HEK293 (cell line): Measurements from ENCODE around the gene HAT1.
A peak's percentile ranks its signal among the peaks of the same experiment; 100 is the strongest.

Experiments used
- CTCF ChIA-PET: fragments of 350-600 bp; formaldehyde crosslinking; extraction: SDS; loops from one replicate; lab custom pipeline; 2021; ENCODE audit warnings: antibody characterized with exemption; lab: Yijun Ruan, JAX
- POLR2A ChIA-PET: fragments of 300-600 bp; formaldehyde crosslinking; extraction: SDS; loops from one replicate; lab custom pipeline; 2020; ENCODE audit warnings: antibody characterized with exemption, inconsistent platforms; lab: Yijun Ruan, JAX
- H3K27ac ChIP-seq: fragments of 200-500 bp; sonication (Bioruptor generic); 2 replicates; pipeline ENCODE4 v1.5.1; 2014; ENCODE audit warnings: low read depth, low read length, control low read depth, inconsistent platforms; ENCODE audit errors: extremely low read depth
- H3K36me3 ChIP-seq, 2 experiments: fragments of 200-500 bp in 1 of 2; sonication (Bioruptor generic) in 1 of 2; 1 replicate in 1 of 2; 2 replicates in 1 of 2; pipeline ENCODE4 v1.5.1; 2014 to 2017; ENCODE audit warnings: inconsistent platforms in 2 of 2, low read length in 2 of 2; ENCODE audit not compliant: control insufficient read depth in 2 of 2, insufficient read depth in 1 of 2
- H3K4me1 ChIP-seq: fragments of 200-500 bp; sonication (Bioruptor generic); 2 replicates; pipeline ENCODE4 v1.5.1; 2014; ENCODE audit warnings: mild to moderate bottlenecking, low read length, inconsistent platforms; ENCODE audit not compliant: control insufficient read depth, insufficient read depth
- H3K4me3 ChIP-seq: 2 replicates; pipeline ENCODE4 v1.5.1; 2011; ENCODE audit warnings: low read depth, mild to moderate bottlenecking, control low read depth, low read length, moderate library complexity
- H3K9me3 ChIP-seq: fragments of 200-500 bp; sonication (Bioruptor generic); 2 replicates; pipeline ENCODE4 v1.5.1; 2014; ENCODE audit warnings: low read depth, low read length, inconsistent platforms; ENCODE audit not compliant: control insufficient read depth, insufficient read depth
- GLI2 ChIP-seq: fragments of 450-650 bp; formaldehyde crosslinking; IDR thresholded peaks from 2 replicates; pipeline ENCODE4; 2017; ENCODE audit warnings: missing biosample characterization, missing genetic modification characterization, low read depth, borderline replicate concordance
- PRDM1 ChIP-seq: fragments of 450-650 bp; formaldehyde crosslinking; IDR thresholded peaks from 2 replicates; pipeline ENCODE4; 2016; ENCODE audit warnings: missing biosample characterization, missing genetic modification characterization
- SP7 ChIP-seq: fragments of 450-650 bp; formaldehyde crosslinking; IDR thresholded peaks from 2 replicates; pipeline ENCODE4 v1.5.1; 2016; ENCODE audit warnings: missing biosample characterization, missing genetic modification characterization
- ZBTB21 ChIP-seq: fragments of 450-650 bp; formaldehyde crosslinking; IDR thresholded peaks from 2 replicates; pipeline ENCODE4 v1.5.1; 2017; ENCODE audit warnings: missing biosample characterization, missing genetic modification characterization
- ZNF121 ChIP-seq: fragments of 450-650 bp; formaldehyde crosslinking; IDR thresholded peaks from 2 replicates; pipeline ENCODE4 v1.5.1; 2016; ENCODE audit warnings: missing biosample characterization, missing genetic modification characterization
- ZNF138 ChIP-seq: fragments of 450-650 bp; formaldehyde crosslinking; IDR thresholded peaks from 2 replicates; pipeline ENCODE4 v1.5.1; 2016; ENCODE audit warnings: missing biosample characterization, missing genetic modification characterization, borderline replicate concordance
- ZNF146 ChIP-seq: fragments of 450-650 bp; formaldehyde crosslinking; IDR thresholded peaks from 2 replicates; pipeline ENCODE4 v1.5.1; 2016; ENCODE audit warnings: missing biosample characterization, missing genetic modification characterization
- ZNF19 ChIP-seq: fragments of 450-650 bp; formaldehyde crosslinking; IDR thresholded peaks from 2 replicates; pipeline ENCODE4; 2016; ENCODE audit warnings: missing biosample characterization, missing genetic modification characterization, low read depth
- ZNF292 ChIP-seq: fragments of 450-650 bp; formaldehyde crosslinking; IDR thresholded peaks from 2 replicates; pipeline ENCODE4 v1.5.1; 2016; ENCODE audit warnings: low read depth, missing biosample characterization, missing genetic modification characterization, borderline replicate concordance
- ZNF324 ChIP-seq: fragments of 450-650 bp; formaldehyde crosslinking; IDR thresholded peaks from 2 replicates; pipeline ENCODE4 v1.5.1; 2016; ENCODE audit warnings: missing biosample characterization, missing genetic modification characterization
- ZNF335 ChIP-seq: fragments of 450-650 bp; formaldehyde crosslinking; conservative IDR thresholded peaks from 2 replicates; pipeline ENCODE4 v1.5.1; 2016; ENCODE audit warnings: missing biosample characterization, missing genetic modification characterization
- ZNF433 ChIP-seq: fragments of 450-650 bp; formaldehyde crosslinking; IDR thresholded peaks from 2 replicates; pipeline ENCODE4 v1.5.1; 2016; ENCODE audit warnings: missing biosample characterization, missing genetic modification characterization, low read depth
- ZNF561 ChIP-seq: fragments of 450-650 bp; IDR thresholded peaks from 2 replicates; pipeline ENCODE4 v1.5.1; 2018; ENCODE audit warnings: missing biosample characterization, missing genetic modification characterization, borderline replicate concordance
- ZNF629 ChIP-seq: fragments of 450-650 bp; formaldehyde crosslinking; IDR thresholded peaks from 2 replicates; pipeline ENCODE4 v1.5.1; 2017; ENCODE audit warnings: missing biosample characterization, missing genetic modification characterization
- ZNF654 ChIP-seq: fragments of 450-650 bp; formaldehyde crosslinking; IDR thresholded peaks from 2 replicates; pipeline ENCODE4 v1.5.1; 2016; ENCODE audit warnings: low read depth, missing biosample characterization, missing genetic modification characterization
- ZNF677 ChIP-seq: fragments of 450-650 bp; IDR thresholded peaks from 2 replicates; pipeline ENCODE4 v1.5.0; 2018; ENCODE audit warnings: missing biosample characterization, mild to moderate bottlenecking, missing genetic modification characterization, moderate library complexity
- TF ChIP-seq, protein P1 (sequence below): sonication (generic); formaldehyde crosslinking; IDR thresholded peaks from 2 replicates; pipeline ENCODE4 v1.8.1; 2022; ENCODE audit warnings: mild to moderate bottlenecking, moderate library complexity, missing genetic modification reagents
- TF ChIP-seq, protein P2 (sequence below): fragments of 450-650 bp; formaldehyde crosslinking; IDR thresholded peaks from 2 replicates; pipeline ENCODE4 v1.5.1; 2016; ENCODE audit warnings: missing biosample characterization, missing genetic modification characterization
- TF ChIP-seq, protein P3 (sequence below): fragments of 450-650 bp; formaldehyde crosslinking; IDR thresholded peaks from 2 replicates; pipeline ENCODE4 v1.5.1; 2016; ENCODE audit warnings: missing biosample characterization, missing genetic modification characterization
- TF ChIP-seq, protein P4 (sequence below): fragments of 450-650 bp; formaldehyde crosslinking; IDR thresholded peaks from 2 replicates; pipeline ENCODE4 v1.5.1; 2016; ENCODE audit warnings: missing biosample characterization, missing genetic modification characterization
- TF ChIP-seq, protein P5 (sequence below): fragments of 450-650 bp; formaldehyde crosslinking; IDR thresholded peaks from 2 replicates; pipeline ENCODE4 v1.5.1; 2016; ENCODE audit warnings: missing biosample characterization, missing genetic modification characterization

The HAT1 gene

DNA sequence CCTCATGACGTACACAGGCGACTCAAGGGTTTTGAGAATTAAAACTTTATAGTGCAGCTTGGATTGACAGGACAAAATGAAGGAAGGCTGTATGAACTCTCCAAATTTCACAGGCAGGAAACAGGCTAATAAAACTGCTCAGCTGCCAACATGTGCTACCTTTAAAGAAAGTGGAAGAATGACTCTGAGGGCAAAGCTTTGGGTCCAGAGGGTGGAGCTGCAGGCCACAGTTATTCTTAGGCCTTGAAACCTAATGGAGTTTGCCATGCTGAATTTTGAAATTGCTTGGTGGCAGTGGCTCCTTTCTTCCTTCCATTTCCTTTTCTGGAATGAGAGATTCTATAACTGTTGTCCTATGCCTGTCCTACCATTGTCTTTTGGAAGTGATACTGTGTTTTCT is 34.8 kb downstream of the HAT1 start:
- no peaks in the 10 kb centered on the region for H3K9me3 ChIP-seq
- no peak overlapping the region for H3K4me3 ChIP-seq
- TF ChIP-seq SP7 (no peak), PRDM1 (no peak), ZNF654 (tag by site-specific recombination) (peak; percentile 38), ZBTB21 (no peak), ZNF433 (tag by site-specific recombination) (no peak), ZNF561 (tag by site-specific recombination) (no peak), ZNF324 (no peak)
- TF ChIP-seq, protein P1, sequence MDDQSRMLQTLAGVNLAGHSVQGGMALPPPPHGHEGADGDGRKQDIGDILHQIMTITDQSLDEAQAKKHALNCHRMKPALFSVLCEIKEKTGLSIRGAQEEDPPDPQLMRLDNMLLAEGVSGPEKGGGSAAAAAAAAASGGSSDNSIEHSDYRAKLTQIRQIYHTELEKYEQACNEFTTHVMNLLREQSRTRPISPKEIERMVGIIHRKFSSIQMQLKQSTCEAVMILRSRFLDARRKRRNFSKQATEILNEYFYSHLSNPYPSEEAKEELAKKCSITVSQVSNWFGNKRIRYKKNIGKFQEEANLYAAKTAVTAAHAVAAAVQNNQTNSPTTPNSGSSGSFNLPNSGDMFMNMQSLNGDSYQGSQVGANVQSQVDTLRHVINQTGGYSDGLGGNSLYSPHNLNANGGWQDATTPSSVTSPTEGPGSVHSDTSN, result no peak
- TF ChIP-seq, protein P2, sequence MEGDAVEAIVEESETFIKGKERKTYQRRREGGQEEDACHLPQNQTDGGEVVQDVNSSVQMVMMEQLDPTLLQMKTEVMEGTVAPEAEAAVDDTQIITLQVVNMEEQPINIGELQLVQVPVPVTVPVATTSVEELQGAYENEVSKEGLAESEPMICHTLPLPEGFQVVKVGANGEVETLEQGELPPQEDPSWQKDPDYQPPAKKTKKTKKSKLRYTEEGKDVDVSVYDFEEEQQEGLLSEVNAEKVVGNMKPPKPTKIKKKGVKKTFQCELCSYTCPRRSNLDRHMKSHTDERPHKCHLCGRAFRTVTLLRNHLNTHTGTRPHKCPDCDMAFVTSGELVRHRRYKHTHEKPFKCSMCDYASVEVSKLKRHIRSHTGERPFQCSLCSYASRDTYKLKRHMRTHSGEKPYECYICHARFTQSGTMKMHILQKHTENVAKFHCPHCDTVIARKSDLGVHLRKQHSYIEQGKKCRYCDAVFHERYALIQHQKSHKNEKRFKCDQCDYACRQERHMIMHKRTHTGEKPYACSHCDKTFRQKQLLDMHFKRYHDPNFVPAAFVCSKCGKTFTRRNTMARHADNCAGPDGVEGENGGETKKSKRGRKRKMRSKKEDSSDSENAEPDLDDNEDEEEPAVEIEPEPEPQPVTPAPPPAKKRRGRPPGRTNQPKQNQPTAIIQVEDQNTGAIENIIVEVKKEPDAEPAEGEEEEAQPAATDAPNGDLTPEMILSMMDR (tag by site-specific recombination), result 0 out of 2 replicates have a peak, but pooled peaks have one; percentile 43
- TF ChIP-seq, protein P3, sequence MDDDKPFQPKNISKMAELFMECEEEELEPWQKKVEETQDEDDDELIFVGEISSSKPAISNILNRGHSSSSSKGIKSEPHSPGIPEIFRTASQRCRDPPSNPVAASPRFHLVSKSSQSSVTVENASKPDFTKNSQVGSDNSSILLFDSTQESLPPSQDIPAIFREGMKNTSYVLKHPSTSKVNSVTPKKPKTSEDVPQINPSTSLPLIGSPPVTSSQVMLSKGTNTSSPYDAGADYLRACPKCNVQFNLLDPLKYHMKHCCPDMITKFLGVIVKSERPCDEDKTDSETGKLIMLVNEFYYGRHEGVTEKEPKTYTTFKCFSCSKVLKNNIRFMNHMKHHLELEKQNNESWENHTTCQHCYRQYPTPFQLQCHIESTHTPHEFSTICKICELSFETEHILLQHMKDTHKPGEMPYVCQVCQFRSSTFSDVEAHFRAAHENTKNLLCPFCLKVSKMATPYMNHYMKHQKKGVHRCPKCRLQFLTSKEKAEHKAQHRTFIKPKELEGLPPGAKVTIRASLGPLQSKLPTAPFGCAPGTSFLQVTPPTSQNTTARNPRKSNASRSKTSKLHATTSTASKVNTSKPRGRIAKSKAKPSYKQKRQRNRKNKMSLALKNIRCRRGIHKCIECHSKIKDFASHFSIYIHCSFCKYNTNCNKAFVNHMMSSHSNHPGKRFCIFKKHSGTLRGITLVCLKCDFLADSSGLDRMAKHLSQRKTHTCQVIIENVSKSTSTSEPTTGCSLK (tag by site-specific recombination), result no peak
- TF ChIP-seq, protein P4, sequence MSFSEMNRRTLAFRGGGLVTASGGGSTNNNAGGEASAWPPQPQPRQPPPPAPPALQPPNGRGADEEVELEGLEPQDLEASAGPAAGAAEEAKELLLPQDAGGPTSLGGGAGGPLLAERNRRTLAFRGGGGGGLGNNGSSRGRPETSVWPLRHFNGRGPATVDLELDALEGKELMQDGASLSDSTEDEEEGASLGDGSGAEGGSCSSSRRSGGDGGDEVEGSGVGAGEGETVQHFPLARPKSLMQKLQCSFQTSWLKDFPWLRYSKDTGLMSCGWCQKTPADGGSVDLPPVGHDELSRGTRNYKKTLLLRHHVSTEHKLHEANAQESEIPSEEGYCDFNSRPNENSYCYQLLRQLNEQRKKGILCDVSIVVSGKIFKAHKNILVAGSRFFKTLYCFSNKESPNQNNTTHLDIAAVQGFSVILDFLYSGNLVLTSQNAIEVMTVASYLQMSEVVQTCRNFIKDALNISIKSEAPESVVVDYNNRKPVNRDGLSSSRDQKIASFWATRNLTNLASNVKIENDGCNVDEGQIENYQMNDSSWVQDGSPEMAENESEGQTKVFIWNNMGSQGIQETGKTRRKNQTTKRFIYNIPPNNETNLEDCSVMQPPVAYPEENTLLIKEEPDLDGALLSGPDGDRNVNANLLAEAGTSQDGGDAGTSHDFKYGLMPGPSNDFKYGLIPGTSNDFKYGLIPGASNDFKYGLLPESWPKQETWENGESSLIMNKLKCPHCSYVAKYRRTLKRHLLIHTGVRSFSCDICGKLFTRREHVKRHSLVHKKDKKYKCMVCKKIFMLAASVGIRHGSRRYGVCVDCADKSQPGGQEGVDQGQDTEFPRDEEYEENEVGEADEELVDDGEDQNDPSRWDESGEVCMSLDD, result no peak
- TF ChIP-seq, protein P5, sequence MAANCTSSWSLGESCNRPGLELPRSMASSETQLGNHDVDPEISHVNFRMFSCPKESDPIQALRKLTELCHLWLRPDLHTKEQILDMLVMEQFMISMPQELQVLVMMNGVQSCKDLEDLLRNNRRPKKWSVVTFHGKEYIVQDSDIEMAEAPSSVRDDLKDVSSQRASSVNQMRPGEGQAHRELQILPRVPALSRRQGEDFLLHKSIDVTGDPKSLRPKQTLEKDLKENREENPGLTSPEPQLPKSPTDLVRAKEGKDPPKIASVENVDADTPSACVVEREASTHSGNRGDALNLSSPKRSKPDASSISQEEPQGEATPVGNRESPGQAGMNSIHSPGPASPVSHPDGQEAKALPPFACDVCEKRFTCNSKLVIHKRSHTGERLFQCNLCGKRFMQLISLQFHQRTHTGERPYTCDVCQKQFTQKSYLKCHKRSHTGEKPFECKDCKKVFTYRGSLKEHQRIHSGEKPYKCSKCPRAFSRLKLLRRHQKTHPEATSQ (tag by site-specific recombination), result no peak
- TF ChIP-seq, all 188 proteins: peak for 2
- Histone ChIP-seq H3K36me3 (peaks cover 13 to 34% of the 10 kb centered on the region in 2 experiments; a peak in 2 of 3 replicates), H3K27ac (no peak overlapping the region), H3K4me1 (no peaks in the 10 kb centered on the region)
- POLR2A ChIA-PET, result no interaction called here
- CTCF ChIA-PET, result interaction anchor here (0.7 kb wide), 1 partner anchor 132 kb away, joined by 3 read pairs; no protein-coding TSS in a partner anchor

DNA sequence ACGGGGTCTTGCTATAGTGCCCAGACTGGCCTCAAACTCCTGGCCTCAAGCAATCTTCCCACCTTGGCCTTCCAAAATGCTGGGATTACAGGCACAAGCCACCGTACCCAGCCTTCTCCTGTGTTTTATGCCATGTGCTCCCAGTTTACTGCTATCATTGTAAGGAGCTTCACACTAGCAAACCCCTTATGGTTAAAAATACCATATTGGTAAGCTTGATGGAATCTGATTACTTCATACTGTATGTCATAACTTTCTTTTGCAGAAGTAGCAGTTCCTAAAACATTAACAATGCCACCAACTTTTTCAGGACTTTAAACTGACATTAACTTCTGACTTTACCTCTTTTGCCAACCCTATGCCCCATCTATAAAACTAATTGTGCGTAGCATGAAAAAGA is 36.2 kb downstream of the HAT1 start:
- ChIA-PET POLR2A (interaction anchor here (0.5 to 1.2 kb wide), 2 partner anchors 15 to 144 kb away, joined by 3 read pairs; partner anchors contain the start of gene DLX2), CTCF (interaction anchor here (1.0 kb wide), 1 partner anchor 253 kb away, joined by 3 read pairs; no protein-coding TSS in a partner anchor)
- Histone ChIP-seq H3K9me3 (no peaks in the 10 kb centered on the region), H3K36me3 (peaks cover 4 to 22% of the 10 kb centered on the region in 2 experiments; a peak in 2 of 3 replicates), H3K27ac (no peak overlapping the region), H3K4me1 (peaks cover 4% of the 10 kb centered on the region), H3K4me3 (no peak overlapping the region)
- TF ChIP-seq, protein P4, result no peak
- TF ChIP-seq ZNF335 (tag by site-specific recombination) (peak; percentile 41), ZNF629 (tag by site-specific recombination) (0 out of 2 replicates have a peak, but pooled peaks have one; percentile 24), ZNF121 (peak; percentile 46; the same call in 1 of the 2 replicates), ZNF146 (no peak), ZNF138 (tag by site-specific recombination) (no peak), ZNF677 (tag by site-specific recombination) (no peak), GLI2 (tag by site-specific recombination) (no peak), ZNF292 (tag by site-specific recombination) (no peak), ZNF19 (tag by site-specific recombination) (no peak)
